ENCODE measurements around the gene QPRT.
A peak's percentile ranks its signal among the peaks of the same experiment; 100 is the strongest.

DNA sequence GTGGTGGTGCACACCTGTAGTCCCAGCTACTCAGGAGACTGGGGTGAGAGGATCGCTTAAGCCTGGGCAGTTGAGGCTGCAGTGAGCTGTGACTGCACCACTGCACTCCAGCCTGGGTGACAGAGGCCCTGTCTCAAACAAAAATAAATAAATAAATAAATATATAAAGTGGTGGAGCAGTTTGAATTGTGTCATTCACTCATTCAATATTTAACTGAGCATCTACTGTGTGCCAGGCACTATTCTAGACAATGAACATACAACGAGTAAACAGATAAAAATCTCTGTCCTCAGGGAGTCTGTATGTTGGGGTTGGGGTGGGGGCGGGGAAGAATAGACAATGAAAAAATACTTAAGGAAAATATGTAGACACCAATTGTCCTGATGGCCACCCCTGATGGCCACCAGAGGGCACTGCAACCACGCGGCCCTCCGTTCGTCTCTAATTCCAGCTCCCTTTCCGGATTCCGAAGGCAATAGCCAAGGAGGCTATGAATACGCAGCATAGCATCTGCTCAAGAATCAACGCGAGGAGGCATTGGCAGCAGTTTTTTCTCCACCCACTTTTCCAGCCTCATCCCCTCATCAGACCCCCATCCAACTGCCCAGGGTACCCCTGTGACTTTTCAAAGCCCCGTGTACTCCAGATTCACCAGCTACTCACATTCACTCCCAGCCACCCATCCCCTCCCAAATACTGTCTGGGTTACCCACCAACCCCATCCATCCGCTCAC is 21.4 kb downstream of the QPRT start:
- TF ChIP-seq, protein P1, sequence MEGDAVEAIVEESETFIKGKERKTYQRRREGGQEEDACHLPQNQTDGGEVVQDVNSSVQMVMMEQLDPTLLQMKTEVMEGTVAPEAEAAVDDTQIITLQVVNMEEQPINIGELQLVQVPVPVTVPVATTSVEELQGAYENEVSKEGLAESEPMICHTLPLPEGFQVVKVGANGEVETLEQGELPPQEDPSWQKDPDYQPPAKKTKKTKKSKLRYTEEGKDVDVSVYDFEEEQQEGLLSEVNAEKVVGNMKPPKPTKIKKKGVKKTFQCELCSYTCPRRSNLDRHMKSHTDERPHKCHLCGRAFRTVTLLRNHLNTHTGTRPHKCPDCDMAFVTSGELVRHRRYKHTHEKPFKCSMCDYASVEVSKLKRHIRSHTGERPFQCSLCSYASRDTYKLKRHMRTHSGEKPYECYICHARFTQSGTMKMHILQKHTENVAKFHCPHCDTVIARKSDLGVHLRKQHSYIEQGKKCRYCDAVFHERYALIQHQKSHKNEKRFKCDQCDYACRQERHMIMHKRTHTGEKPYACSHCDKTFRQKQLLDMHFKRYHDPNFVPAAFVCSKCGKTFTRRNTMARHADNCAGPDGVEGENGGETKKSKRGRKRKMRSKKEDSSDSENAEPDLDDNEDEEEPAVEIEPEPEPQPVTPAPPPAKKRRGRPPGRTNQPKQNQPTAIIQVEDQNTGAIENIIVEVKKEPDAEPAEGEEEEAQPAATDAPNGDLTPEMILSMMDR (conservative IDR thresholded peaks at IDR 0.05 in 1 of 2, IDR thresholded peaks at IDR 0.05 in 1 of 2; ENCODE audit: extremely low read depth in 1 of 2, insufficient read depth in 1 of 2, low read depth in 1 of 2, low read length in 2 of 2) = peak; percentile 94
- no peak for TF ChIP-seq EZH2 (IDR thresholded peaks at IDR 0.05; ENCODE audit: borderline replicate concordance, low read length)

All from mammary epithelial cell (primary cell).